HTERT RPE-1 (cell line): ENCODE results near the gene KCNIP1.

Experiments used
- in situ Hi-C: fragments of 300-500 bp; cut with MboI; formaldehyde crosslinking; loops from 4 replicates; pipeline ENCODE4 v1.14.3; 2020; ENCODE audit warnings: low sequenced_read_pairs

Gene KCNIP1

DNA sequence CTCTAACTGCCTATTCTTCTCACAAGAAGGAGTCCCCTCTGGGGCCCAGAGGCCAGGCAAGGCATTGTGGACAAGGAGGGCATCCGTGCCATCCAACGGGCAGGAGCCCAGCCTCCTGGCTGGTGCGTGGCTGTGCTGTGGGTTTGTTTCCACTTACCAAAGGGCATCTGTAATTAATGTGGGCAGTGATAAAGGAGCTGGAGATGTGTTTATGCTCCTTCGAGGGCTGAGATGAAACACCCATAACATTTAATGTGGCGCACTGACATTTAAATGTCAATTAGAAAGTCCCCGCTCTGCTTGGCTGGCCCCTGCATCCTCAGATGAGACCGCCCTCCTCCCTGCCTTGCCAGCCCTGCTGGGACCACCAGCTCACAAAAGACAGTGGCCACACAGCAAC, 57.1 kb downstream of the KCNIP1 start:
- in situ Hi-C loops: no loop called here

DNA sequence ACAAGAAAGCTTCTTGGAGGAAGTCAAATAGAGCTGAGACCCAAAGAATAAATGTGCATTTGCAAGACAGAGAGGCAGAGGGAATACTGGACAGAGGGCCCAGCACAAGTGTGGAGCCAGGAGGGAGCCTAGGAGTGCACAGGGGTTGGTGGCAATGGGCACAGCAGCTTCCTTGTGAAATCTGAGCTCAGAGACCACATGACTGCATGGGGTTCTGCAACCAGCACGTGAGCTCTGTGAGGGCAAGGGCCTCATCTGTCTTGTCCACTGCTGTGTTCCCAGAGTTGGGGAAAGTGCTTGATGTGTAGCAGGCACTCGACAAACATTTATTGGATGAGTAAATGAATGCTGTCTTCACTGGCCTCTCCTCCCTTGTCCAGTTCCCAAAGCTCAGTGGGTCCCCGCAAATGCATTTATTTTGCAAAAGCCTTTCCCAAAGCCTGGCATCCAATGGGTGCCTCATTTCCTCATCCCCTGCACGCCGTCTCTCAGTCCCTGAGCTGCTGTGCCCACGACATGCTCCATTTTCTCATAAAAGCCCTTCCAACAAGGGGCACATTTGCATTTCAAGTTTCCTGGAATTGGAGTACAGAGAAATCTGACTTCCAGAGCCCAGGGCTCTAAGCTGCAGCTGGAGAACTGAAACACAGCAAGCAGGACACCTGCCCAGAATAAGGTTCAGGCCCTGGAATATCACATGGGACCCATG, 58.5 kb downstream of the KCNIP1 start:
- in situ Hi-C loops: no loop called here

DNA sequence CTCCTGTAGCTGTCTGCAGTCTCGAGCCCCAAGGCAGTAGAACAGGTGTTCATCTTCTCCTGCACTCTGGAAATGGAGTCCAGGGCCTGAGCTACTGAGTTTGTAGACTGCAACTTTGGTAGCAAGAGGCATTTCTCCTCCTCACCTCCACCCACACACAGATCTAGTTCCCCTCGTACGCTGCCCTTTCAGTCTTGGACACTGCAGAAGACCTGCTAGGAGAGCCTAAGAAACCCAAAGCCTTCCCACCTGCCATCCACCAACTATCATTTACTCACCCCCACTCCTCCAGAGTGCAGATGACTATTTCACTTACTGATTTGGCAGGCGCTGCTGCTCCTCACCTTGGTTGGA, 59.0 kb downstream of the KCNIP1 start:
- in situ Hi-C loops: no loop called here

DNA sequence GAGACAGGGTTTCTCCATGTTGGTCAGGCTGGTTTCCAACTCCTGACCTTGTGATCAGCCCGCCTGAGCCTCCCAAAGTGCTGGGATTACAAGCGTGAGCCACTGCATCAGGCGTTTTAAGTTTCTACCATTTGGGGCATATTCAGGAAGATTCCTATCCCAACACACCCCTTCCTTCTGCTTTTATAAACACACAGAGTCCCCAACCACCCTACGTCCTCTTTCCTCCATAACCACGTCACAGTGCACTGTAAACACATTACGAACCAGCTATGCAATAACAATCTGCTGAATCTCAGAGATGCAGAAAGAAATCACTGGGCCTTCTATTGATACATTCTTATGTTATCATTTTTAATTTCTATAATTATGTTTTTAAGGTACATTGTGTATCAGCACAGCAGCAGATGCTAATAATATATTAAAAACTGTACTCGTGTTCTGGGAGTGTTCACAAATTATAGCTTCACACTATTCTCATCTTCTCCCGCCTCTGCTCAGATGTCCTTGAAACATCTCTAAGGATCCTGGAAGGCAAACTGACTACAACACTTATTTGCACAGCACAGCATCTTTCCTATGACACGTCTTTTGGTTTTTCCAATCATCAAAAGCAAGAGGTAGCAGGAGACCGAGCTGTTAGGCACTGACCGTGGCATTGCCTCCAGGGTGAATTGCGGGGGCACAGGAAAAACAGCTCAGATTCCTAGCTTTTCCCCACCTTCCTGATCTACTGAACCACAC, 60.2 kb downstream of the KCNIP1 start:
- in situ Hi-C loops: no loop called here

DNA sequence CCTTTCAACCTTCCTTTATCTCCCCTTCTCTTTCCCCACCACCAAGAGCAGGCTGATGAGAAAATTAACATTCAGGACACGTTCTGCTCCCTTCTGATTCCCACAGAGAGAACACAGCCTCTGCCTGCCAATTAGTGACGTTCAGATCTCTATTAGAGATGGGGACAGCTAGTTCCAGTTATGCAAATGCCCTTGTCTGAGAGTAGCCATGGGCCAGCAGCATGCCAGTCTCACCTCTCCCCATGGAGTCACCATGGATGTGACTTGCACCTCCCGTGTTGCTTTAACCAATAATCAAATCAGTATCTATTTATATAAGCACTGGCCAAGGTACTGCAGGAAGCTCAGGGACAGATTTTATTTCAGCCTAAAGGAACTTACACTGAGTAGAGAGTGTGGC, 61.3 kb downstream of the KCNIP1 start:
- in situ Hi-C loops: no loop called here

DNA sequence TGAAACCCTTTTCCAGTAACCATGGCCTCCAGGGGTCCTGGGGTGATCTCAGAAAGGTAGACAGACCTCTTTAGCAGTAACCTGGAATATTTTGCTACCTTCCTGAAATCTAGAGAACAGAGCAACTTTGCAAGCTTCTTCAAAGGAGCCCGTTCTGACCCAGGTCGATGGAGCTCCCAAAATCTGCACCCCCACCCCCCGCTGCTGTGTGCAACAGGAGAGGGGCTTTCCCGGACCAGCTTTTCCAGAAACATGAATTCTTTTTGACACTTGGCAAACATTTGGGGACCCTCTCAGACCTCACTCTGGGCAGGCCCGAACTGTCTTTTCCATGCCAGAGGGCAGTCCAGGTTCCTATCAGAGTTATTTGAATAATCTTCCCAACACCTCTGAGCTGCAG, 65.3 kb downstream of the KCNIP1 start:
- in situ Hi-C loops: no loop called here

DNA sequence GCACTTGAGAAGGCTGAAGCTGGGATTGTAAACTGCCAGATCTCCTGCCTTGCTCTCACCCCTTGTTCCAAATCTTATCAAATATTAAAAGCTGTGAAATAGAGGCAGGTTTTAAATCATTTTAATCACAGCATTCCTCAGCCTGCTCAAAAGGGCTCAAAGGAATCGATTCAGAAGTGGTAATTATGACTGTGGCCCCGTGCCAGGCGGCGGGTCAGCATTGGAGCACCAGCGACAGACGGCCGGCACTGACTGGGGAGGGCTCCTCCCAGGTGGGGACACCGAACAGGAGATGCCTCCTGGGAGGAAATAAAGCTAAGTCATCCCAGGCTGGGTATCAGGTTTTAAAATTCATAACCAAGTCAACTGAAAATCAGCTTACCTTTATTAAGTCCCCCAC, 66.7 kb downstream of the KCNIP1 start:
- in situ Hi-C loops: no loop called here

DNA sequence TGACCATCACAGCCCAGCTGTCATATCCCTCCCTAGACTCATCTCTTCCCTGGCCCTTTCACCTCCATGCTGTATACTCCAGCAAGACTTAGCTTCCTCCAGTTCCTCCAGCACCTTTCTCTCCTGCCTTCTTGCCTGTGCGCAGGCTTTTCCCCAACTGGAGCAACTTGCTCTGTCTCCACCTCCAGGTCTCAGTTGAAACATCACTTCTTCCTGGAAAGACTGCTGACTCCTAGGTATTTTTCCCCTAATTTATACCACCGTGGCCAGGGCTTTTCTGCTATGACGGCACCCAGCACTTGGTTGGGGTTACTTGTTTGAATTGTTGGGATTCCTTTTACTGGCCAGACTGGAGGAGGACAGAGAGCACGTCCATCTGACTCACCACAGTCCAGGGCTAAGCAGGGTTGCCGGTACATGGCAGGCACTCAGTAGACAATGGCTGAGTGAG, 67.5 kb downstream of the KCNIP1 start:
- in situ Hi-C loops: no loop called here

DNA sequence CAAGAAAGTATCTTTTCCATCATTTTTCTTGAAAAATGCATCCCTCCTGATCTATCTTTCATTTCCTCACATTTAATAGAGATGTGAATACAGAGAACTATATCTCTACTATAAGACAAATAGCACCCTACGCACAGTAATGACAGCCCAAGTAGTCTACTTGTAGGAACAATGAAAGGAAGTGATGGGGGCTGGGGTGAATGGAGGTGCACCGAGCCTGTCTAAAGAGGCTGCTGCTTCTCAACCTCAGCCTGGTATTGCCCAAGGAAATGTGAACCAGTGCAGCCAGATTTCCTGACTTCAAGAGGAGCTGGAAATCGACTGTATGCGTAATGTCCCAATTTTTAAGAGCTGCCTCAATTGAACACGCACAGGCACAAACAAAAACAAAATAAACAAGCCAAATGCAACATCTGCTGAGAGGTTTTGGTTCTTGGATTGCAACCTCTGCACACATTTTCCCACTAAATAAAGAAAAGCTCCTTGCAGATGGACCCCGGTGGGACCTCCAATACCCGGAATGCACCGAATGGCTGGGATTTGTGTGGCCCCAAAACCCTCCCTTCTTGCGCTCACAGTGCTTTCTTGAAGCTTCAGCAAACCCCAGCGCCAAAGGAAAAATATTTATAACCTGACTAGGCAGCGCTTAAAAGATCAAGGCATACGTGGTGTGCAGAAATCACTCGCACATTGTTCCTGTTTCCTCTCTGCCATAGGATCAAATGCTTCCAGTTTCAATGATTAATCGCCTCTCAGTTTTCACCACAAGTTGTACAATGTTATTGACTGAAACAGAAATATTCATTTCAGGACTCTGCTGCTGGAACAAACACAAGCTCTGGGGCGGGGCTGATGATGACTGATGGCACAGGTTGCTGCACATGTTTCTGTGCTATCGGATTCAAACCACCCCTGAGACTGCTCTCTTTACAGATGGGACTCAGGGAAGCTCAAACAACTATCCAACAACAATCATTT, 68.3 kb downstream of the KCNIP1 start:
- in situ Hi-C loops: no loop called here

DNA sequence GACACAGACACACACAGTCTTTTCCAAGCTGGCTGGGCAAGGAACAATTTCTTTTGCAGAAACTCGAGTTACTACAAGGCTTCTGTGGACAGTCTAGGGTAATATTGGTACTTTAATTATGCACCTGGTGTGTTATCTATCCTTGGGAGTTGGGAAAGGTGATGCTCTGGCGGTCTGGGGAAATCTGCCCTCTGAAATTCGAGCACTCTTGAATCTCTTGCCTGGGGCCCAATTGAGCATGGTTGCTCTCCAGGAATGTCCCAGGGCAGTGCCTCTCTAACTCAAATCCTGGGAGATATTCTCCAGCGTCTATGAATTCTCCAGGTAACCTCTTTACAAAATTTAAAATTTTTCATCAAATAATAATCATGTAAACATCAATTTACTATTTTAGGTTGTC, 69.3 kb downstream of the KCNIP1 start:
- in situ Hi-C loops: no loop called here

DNA sequence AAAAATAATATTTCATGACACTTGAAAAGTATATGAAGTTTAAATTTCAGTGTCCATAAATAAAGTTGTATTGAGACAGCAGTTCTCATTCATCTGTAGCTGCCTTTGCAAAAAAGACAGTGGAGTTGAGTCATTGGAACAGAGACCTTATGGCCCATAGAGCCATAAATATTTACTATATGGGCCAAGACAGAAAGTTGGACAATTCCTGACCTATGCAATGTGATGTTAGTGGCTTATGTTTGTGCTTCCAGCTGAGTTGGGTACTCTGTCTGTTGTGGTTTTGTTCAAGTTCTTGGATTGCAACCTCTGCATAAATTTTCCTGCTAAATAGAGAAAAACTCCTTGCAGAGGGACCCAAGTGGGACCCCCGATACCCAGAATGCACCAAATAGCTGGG, 69.8 kb downstream of the KCNIP1 start:
- in situ Hi-C loops: no loop called here

DNA sequence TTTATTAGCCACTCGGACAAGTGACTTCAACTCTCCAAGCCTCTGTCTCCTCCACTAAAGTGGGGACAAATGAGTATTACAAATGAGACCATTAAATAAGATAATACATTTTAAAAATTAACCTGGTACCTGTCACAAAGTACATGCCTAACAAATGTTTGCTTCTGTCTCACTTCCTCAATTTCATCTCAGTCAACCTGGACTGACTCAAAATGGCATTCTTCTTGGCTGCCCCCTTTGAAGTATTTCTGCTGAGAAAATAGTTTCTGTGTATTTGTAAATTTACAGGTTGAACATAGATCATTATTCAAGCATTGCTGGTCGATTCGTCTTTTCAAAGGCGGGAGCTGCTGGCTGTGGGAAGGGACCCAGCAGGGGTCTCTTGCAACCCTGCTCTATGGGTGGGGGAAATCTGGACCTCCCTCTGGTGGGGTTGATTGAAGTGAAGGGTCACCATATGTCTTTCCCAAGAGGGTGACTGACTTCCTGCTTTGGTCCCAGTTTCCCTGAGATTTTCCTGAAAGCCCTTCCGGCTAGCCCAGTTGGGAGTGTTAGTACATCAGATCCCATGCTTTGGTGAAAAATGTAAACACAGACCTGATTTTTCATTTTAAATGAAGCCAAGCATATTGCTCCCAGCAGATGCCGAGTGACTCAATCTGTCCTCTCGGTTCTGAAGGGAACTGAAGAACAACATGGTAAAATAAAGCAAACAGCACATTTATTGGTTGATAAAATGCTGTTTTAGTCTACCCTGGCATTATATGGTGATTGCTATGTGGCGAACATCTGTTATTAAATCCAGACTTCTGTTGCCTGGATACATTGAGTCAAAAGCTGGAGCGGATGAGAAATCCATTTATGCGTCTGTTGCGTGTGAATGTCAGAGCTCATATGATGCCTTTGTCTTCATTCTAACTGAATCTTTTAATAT, 73.0 kb downstream of the KCNIP1 start:
- in situ Hi-C loops: no loop called here

DNA sequence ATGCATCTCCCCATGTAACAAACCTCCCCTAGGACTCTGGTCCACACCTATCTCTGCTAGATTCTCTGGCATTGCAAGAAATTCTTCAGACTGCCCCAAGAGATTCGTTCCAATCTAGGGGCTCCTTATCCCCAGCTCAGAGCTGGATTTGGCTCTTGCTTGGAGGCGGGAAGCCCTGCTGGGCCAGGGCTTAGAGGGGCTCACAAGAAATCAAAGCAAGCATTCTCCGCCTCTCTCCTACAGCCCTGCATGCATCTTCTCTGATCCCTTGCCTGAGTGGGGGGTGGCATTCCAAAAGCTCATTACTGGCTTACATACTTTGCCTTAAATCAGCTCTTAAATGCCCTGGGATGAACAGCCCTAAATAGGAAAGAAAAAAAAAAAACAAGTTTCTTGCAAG, 75.8 kb downstream of the KCNIP1 start:
- in situ Hi-C loops: no loop called here

DNA sequence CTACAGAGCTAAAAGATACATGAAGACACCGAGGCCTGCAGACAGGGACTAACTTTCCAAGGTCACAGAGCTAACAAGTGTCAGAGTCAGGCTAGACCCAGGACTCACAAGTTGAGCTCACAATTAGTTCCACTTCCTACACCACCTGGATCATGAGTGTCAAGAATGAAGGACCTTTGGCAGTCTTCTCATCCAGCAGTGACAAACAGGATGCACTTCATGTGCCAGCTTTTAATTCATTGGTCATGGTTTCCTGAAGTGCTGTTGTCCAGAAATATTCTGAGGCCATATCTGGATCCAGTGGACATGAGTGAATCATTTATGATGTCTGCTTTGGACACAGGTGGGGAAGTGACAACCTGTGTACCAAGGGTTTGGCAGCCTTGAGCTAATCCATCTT, 77.4 kb downstream of the KCNIP1 start:
- in situ Hi-C loops: no loop called here

DNA sequence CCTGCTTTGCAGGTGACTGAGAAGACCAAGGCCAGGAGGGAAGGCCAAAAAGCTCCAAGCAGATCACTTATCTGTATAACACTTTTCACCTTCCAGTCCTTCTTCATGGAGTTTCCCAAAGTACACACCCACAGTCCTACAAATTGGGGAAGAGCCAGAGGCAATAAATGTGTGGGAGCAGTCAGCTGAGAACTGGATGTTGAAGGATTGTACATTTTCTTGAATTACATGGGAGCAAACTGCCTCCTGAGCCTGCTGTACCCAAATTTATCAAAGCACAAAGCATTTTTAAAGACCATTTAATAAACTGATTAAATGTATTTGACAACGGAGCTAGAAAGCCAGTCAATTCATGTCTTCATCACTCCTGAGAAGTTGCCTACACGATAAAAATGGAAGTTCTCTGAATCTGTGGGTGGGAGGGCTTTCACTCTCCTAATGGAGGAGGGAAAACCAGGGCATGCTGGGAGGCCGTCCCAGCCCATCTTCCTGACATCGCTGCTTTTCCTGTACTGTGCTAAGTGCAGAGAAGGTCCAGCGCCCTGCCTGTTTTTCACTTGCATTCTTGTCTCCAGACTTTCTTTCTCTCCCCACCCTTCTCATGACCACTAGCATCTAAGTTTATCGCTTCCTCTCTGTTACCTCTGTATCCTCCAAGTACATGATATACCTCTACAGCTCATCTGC, 79.0 kb downstream of the KCNIP1 start:
- in situ Hi-C loops: no loop called here

DNA sequence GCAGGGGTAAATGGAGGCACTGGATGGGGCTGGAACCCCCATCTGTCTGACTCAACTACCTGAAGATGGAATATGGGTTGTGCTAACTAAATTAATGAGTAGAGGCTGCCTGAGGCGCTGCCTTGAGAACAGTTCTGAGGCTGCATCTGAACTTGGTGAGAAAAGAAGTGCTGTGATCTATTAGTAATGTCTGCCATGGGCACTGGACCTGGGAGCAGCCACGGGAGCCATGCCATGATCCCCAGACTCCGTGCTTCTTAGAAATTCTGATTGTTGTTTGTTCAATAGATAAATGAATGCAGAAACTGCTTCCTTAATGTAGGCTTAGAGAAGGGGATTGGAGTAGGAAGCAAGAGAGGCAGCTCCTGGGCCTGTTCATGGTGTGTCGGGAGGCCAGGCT, 80.2 kb downstream of the KCNIP1 start:
- in situ Hi-C loops: no loop called here

DNA sequence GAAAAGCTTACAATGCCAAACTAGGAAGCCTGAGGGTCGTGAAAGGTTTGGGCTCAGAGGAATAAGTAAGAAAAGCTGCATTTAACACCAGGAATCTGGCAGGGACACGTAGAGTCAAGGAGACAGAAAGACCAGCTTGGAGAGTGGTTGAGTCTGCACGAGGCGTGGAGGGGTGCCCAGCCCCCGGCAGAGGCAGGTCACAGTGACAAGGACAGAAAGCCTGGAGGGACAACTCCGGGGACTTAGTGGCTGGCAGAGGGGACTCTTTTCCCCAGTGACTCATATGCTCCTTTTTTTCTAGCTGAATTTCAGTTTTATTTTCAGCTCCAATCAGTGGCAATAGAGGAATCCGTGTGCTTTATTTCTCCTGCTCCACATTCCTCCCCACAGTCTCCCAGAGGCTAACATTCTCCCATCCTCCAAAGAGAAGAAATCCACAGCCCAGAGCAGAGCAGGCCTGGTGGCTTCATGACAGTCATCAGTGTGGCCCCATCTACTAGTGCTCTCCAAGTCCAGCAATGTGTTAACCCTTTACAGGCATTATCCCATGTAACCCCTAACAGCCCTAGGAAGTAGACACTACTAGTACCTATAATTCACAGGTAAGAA, 80.7 kb downstream of the KCNIP1 start:
- in situ Hi-C loops: no loop called here

DNA sequence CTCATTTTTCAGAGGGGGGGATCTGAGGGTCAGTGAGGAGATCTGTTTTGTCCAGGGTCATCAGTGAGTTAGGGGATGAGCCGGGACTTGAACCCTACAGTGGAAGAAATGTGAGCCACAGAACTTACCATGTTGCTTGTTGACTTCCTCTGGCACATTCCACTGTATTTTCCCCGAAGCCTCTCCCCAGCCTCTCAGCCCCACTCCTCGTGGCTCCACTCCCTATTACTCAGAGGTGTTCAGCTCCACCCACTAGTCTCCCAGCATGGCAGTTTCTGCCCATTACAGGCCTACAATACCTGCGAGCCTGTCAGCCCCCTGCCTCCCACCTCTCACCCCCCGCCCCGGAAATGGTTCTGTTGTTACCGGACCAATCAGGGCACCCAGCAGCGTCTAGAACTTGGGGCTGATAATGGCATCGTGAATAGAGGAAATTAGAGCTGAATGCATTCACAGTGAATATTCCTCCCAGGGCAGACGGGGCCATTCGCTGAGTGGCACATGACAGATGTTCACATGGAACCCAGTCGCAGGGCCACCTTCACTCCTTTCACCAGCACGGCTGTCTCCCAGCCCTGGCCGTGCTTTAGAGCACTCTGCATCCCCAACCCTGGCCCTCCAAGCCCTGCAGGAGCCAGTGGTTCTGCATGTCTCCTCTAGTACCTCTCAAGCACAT, 81.6 kb downstream of the KCNIP1 start:
- in situ Hi-C loops: no loop called here

DNA sequence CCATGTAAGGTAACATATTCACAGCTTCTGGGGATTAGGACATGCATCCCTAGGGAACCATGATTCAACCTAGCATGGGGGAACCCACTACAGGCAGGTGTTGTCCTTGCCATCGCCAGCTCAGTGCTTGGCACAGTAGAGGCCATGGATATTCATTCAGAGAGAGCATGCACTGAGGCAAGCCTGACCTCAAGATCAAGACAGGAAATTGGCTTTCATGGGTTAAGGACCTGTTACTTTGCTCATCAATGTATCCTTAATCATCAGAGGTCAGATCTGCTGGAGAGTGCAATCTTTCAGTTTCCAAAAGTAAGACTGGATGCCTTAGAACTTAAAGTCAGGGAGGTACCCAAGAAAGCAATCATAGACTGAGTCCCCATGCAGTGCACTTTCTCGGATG, 84.0 kb downstream of the KCNIP1 start:
- in situ Hi-C loops: no loop called here
